Measurements from ENCODE around the gene CELF4. TPM values are rescaled to one million over a fixed set of nuclear protein-coding genes. Genes with fewer than 3 reads are reported as not detected.

The CELF4 gene
- total and polyA plus RNA-seq, 2 donors (not counting 3 experiments of a cell fraction or from before 2014, with no cell fraction given), result not detected

DNA sequence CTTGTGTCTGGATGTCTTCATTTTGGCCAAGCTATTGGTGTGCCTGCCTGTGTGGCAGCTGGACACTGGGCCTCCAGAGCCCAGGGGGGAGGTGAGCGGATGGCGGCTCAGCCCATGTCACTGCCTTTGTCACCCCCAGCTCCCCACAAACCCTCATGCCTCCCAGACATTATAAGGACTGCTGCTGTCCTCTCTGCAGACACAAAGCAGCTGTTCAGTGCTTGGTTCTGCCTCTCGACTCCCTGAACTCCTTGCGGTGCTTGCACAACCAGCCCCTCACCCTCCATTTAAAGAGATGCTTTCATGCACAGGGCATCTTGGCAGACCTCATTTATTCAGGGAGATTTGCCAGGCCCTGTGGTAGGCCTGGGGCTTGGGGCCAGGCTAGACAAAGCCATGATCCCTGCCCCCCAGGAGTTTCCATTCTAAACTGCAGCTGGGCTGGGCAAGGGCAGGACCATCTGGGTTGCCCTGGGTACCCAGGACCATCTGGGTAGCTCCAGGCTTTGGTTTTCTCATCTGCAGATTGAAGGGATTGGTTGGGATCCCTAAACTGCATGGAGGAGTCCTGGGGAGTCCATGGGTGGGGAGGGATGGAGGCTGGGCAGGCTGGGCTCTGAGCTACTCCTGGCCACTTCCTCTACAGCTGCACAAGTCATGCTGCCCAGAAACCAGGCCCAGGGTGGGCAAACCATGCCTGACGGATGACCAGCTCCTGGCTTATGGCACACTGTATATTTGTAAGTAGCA, 168.5 kb downstream of the CELF4 start:
- TF ChIP-seq MYC (IDR thresholded peaks at IDR 0.05; ENCODE audit: low read depth, low read length), result no peak
- TF ChIP-seq JUN (IDR thresholded peaks at IDR 0.05; ENCODE audit: borderline replicate concordance, insufficient read depth, insufficient read length, low read depth), result no peak
- TF ChIP-seq, protein P1, sequence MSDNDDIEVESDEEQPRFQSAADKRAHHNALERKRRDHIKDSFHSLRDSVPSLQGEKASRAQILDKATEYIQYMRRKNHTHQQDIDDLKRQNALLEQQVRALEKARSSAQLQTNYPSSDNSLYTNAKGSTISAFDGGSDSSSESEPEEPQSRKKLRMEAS (IDR thresholded peaks at IDR 0.05; ENCODE audit: insufficient read depth, insufficient read length), result no peak
- no peak for TF ChIP-seq POLR2A (IDR thresholded peaks at IDR 0.05; ENCODE audit: low read depth, low read length)
- TF ChIP-seq, protein P2, sequence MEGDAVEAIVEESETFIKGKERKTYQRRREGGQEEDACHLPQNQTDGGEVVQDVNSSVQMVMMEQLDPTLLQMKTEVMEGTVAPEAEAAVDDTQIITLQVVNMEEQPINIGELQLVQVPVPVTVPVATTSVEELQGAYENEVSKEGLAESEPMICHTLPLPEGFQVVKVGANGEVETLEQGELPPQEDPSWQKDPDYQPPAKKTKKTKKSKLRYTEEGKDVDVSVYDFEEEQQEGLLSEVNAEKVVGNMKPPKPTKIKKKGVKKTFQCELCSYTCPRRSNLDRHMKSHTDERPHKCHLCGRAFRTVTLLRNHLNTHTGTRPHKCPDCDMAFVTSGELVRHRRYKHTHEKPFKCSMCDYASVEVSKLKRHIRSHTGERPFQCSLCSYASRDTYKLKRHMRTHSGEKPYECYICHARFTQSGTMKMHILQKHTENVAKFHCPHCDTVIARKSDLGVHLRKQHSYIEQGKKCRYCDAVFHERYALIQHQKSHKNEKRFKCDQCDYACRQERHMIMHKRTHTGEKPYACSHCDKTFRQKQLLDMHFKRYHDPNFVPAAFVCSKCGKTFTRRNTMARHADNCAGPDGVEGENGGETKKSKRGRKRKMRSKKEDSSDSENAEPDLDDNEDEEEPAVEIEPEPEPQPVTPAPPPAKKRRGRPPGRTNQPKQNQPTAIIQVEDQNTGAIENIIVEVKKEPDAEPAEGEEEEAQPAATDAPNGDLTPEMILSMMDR (IDR thresholded peaks at IDR 0.05; ENCODE audit: extremely low read depth in 1 of 2, insufficient read depth in 1 of 2, low read depth in 1 of 2, low read length in 2 of 2), result no peak
- no peak for TF ChIP-seq FOS (IDR thresholded peaks at IDR 0.05; ENCODE audit: borderline replicate concordance, insufficient read depth, low read length)
- TF ChIP-seq GATA2 (IDR thresholded peaks at IDR 0.05; ENCODE audit: insufficient read depth, insufficient read length, low read depth, low read length), result no peak
- no peak for TF ChIP-seq EZH2 (IDR thresholded peaks at IDR 0.05; ENCODE audit: borderline replicate concordance, low read depth, low read length, severe bottlenecking)
- no peak for TF ChIP-seq POLR2AphosphoS5 (IDR thresholded peaks at IDR 0.05; ENCODE audit: insufficient read depth, low read depth, low read length)
- BruUV-seq (replicated peaks), result no TSS peak
- CTCF ChIA-PET, result no interaction called here
- Histone ChIP-seq H3K79me2 (ENCODE audit: control insufficient read depth, insufficient read depth, low read length) (no peaks in the 10 kb centered on the region), H3K36me3 (ENCODE audit: control insufficient read depth in 2 of 2, extremely low read depth in 1 of 2, insufficient read depth in 2 of 2, low read length in 2 of 2) (no peaks in the 10 kb centered on the region), H3K4me3 (replicated peaks in 1 of 3; ENCODE audit: insufficient read depth in 1 of 3, low read depth in 1 of 3, low read length in 3 of 3) (no peak overlapping the region), H4K20me1 (replicated peaks; ENCODE audit: control insufficient read depth, extremely low read depth, insufficient read depth, low read length) (no peaks in the 10 kb centered on the region), H3K9me3 (replicated peaks; ENCODE audit: control insufficient read depth, insufficient read depth, low read length) (no peaks in the 10 kb centered on the region), H3K27me3 (ENCODE audit: control insufficient read depth in 2 of 2, insufficient read depth in 2 of 2, low read length in 2 of 2) (peaks cover 0 to 9% of the 10 kb centered on the region in 2 experiments), H3K9ac (replicated peaks; ENCODE audit: extremely low read depth, insufficient read depth, low read length) (no peak overlapping the region), H3K9me1 (replicated peaks; ENCODE audit: control insufficient read depth, extremely low read depth, insufficient read depth, low read length) (no peaks in the 10 kb centered on the region), H3K4me2 (ENCODE audit: insufficient read depth, low read length) (no peak overlapping the region), H2AFZ (ENCODE audit: low read depth, low read length) (no peak overlapping the region), H3K4me1 (ENCODE audit: control insufficient read depth, extremely low read depth, insufficient read depth, low read length) (peaks cover 3% of the 10 kb centered on the region), H3K27ac (ENCODE audit: insufficient read depth, low read depth, low read length) (no peak overlapping the region)
- POLR2A ChIA-PET, result no interaction called here
- no peak for DNase-seq (ENCODE audit: low read depth, low spot score)
- FAIRE-seq, result no peak
- dilution Hi-C loops (cut with MboI; ENCODE audit: extremely low pct_ligation_motif_present, low sequenced_read_pairs) (no loop called here), intact Hi-C loops (cut with micrococcal nuclease) (no loop called here)
